Measurements from ENCODE around the gene MEGF8.
"Not testable (repeated sequence)": the region's sequence is repeated elsewhere in the genome, so short reads cannot be mapped to it uniquely, and the experiment has no call there.

MEGF8 gene

GRCh38 chr19:42311657-42312056 is 13.8 kb upstream of the MEGF8 start:
- no peak for DNase-seq

DNA sequence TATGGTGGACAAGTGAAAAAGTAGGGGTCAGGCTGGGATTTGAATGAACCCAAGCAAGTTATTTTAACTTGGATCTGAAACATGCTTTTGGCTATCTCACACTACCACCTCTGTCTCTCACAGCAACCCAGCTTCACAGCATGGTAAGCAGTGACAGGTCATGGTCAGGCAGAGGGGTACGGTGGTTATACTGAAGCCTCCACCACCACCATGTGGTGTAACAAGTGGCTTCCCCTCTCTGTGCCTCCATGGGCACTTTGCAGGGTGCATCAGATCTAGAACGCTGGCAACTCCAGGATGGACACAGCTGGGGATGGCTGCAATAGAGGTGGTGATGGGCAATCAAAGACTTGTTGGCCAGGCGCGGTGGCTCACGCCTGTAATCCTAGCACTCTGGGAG is 13.1 kb upstream of the MEGF8 start:
- DNase-seq: no peak

DNA sequence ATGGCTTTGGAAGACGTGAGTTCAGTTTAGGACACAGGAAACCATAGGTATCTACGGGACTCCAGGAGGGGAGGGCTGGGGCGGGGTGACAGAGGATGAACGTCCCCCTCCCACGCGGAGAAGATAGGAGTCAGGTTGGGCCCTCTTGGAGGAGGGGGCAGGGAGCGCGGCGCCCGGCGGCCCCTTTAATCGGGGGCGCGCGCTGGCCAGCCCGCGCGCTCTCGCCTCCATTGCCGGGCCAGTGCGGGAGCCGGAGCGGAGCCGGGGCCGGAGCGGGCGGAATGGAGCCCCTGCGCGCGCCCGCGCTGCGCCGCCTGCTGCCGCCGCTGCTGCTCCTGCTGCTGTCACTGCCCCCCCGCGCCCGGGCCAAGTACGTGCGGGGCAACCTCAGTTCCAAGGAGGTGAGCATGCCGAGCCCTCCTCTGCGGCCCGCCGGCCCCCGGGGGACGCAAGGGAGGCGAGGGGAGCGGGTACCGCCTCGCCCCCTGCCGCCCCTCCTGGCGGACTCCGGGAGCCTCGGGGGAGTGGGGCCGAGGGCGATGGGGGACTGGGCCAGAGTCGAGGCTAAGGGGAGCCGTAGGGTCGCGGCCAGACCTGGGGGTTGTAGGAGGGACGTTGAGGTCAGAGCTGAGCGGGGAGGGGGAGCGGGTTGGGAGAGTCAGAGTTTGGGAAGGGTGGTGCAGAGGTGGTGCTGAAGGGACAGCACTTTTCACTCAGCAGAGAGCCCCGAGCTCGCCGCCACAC is 12.2 kb upstream of the MEGF8 start, which contains the start of gene TMEM145:
Gene TMEM145 (plus strand): TSS at position 214 of the 744 bp plus-strand sequence. CDS start 68 bp downstream, at position 282.
- DNase-seq: peak; percentile 46

- DNase-seq: no peak
These were observed 11.3 kb upstream of the MEGF8 start for GRCh38 chr19:42313840-42314755.

GRCh38 chr19:42315024-42315423 is 10.4 kb upstream of the MEGF8 start:
- DNase-seq: no peak

- peak; percentile 58 for DNase-seq
These were observed 8.9 kb upstream of the MEGF8 start for GRCh38 chr19:42316223-42317211.

- DNase-seq: no peak
These were observed 7.9 kb upstream of the MEGF8 start for GRCh38 chr19:42317535-42317934.

- DNase-seq: no peak
These were observed 3.1 kb upstream of the MEGF8 start for GRCh38 chr19:42322305-42322704.

- DNase-seq: no peak
These were observed 2.0 kb upstream of the MEGF8 start for GRCh38 chr19:42323473-42323851.

- DNase-seq: no peak
These were observed 1.4 kb upstream of the MEGF8 start for GRCh38 chr19:42323852-42324654.

DNA sequence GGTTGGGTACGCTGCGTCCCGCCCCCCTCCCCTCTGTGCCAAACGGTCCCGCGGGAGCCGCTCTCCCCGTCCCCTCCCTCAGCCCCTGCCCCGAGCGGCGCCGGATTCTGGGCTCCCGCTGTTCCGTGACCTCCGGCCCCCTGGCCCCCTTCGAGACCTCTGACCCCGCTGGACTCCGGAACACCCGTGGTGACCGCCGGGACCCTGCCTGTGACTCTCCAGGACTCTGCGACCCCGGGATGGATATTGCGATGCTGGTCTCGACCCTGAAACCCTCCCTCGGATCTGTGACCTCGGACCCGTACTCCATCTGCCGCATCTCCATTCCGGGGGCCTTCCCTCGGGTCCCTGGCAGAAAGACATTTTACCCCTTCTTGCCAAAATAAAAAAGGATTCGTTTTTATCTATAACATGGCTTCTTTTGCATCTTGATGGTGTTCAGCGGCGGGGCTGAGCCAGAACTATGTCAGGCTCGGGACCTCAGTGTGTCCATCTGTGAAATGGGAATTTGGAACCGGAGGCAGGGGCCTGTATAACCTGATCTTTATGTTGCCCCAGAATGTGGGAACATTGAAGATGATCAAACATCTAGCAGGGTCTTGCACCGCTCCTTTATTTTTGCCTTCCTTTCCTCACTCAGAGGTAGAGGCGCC is 654 bp upstream of the MEGF8 start:
- no peak for DNase-seq

- no peak for DNase-seq
These were observed 699 bp downstream of the MEGF8 start for GRCh38 chr19:42325896-42326771.

- no peak for DNase-seq
These were observed 1.5 kb downstream of the MEGF8 start for GRCh38 chr19:42326969-42327368.

GRCh38 chr19:42327381-42327780 is 1.9 kb downstream of the MEGF8 start:
- DNase-seq: no peak

DNA sequence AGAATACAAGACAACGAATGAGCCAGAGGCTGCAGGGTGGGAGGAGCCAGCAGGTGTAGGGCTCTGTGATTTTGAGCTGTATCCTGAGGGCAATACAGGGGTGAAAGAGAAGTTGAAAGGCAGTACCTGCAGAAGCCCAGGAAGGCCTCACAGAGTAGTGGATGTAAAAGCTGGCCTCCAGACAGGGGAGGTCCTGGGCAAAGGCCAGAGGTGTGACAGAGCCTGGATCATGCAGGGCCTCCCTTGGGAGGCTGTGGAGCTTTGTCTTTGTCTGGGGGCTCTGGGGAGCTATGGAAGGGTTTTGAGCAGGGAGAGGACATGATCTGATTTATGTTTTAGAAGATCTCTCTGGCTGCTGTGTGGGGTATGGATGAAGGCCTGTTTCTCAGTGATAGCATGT is 2.7 kb downstream of the MEGF8 start:
- DNase-seq: no peak

GRCh38 chr19:42328854-42329253 is 3.4 kb downstream of the MEGF8 start:
- no peak for DNase-seq

GRCh38 chr19:42330241-42330711 is 4.8 kb downstream of the MEGF8 start:
- peak; percentile 67 for DNase-seq

GRCh38 chr19:42331333-42331732 is 5.9 kb downstream of the MEGF8 start:
- not testable (repeated sequence) for DNase-seq

DNA sequence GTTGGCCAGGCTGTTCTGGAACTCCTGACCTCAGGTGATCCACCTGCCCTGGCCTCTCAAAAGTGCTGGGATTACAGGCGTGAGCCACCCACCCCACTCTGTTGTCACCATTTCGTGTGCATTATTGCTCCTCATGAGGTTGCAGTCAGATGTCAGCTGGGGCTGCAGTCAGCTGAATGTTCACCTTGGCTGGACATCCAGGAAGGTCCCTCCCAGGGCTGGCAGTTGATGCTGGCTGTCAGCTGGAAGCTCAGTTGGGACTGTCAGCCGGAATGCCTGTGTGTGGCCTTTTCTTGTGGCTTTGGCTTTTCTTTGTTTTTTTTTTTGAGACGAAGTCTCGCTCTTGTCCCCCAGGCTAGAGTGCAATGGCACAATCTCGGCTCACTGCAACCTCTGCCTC is 6.6 kb downstream of the MEGF8 start:
- no peak for DNase-seq

DNA sequence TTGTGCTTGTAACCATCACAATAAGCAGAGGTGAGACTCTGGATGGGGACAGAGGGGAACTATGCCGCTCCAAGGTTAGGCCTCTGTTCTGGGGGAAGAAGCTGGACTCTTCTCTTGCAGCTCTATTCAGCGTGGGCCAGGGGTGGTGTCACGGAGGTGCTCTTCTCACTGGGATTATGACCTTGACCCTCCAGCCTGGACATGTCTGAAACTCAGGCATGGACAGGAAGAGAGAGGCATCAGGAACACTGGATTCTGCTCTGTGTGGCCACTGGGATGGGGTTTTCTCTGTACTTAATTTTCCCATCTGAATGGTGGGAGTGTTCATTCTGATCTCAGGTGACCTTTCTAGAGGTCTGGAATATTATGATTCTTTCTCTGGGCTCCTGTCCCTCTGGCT is 7.6 kb downstream of the MEGF8 start:
- no peak for DNase-seq
